HepG2 (cell line): ENCODE results near the gene SLC25A23. TPM values are rescaled to one million over a fixed set of nuclear protein-coding genes. Genes with fewer than 3 reads are reported as not detected.

Source experiments
- AGO1 ChIP-seq: fragments of 200-400 bp; formaldehyde crosslinking; IDR thresholded peaks from 2 replicates; pipeline ENCODE4 v1.6.1; 2017; ENCODE audit warnings: mild to moderate bottlenecking, low read depth, low read length, moderate library complexity; ENCODE audit not compliant: poor library complexity, severe bottlenecking
- ARNT2 ChIP-seq: sonication (generic); formaldehyde crosslinking; IDR thresholded peaks from 2 replicates; pipeline ENCODE4 v1.8.0; 2022; ENCODE audit warnings: mild to moderate bottlenecking, low read depth, missing genetic modification reagents, moderate library complexity
- BCLAF1 ChIP-seq: fragments of 450-650 bp; IDR thresholded peaks from 2 replicates; pipeline ENCODE4 v1.6.1; 2017; ENCODE audit warnings: mild to moderate bottlenecking
- FOXM1 ChIP-seq: sonication (generic); formaldehyde crosslinking; IDR thresholded peaks from 2 replicates; pipeline ENCODE4 v1.5.0; 2020; ENCODE audit warnings: missing genetic modification reagents
- IKZF4 ChIP-seq: sonication (generic); formaldehyde crosslinking; IDR thresholded peaks from 2 replicates; pipeline ENCODE4 v1.5.1; 2020; ENCODE audit warnings: borderline replicate concordance, mild to moderate bottlenecking, low read depth, missing genetic modification reagents; ENCODE audit errors: not compliant biosample characterization
- JDP2 ChIP-seq: sonication (generic); formaldehyde crosslinking; IDR thresholded peaks from 2 replicates; pipeline ENCODE4 v1.8.1; 2022; ENCODE audit warnings: missing genetic modification reagents, borderline replicate concordance
- KDM2A ChIP-seq: sonication (generic); formaldehyde crosslinking; IDR thresholded peaks from 2 replicates; pipeline ENCODE4 v1.4.0; 2020; ENCODE audit warnings: low read depth, missing genetic modification reagents, borderline replicate concordance
- MED8 ChIP-seq: sonication (generic); formaldehyde crosslinking; IDR thresholded peaks from 2 replicates; pipeline ENCODE4 v1.8.1; 2023; ENCODE audit warnings: mild to moderate bottlenecking, missing genetic modification reagents; ENCODE audit not compliant: insufficient replicate concordance
- MEF2D ChIP-seq: sonication (generic); formaldehyde crosslinking; IDR thresholded peaks from 2 replicates; pipeline ENCODE4 v1.5.1; 2020; ENCODE audit warnings: mild to moderate bottlenecking, missing genetic modification reagents
- POLR2A ChIP-seq, 2 experiments: IDR thresholded peaks; 2 replicates each; pipeline ENCODE4 v1.6.1; 2011; ENCODE audit warnings: low read depth in 2 of 2, low read length in 2 of 2, mild to moderate bottlenecking in 1 of 2, moderate library complexity in 1 of 2; ENCODE audit not compliant: insufficient read depth in 1 of 2
- RBM22 ChIP-seq: fragments of 200-400 bp; formaldehyde crosslinking; optimal IDR thresholded peaks from 2 replicates; pipeline ENCODE3; 2017; ENCODE audit warnings: mild to moderate bottlenecking, low read length, moderate library complexity
- RELA ChIP-seq: sonication (generic); formaldehyde crosslinking; IDR thresholded peaks from 2 replicates; pipeline ENCODE4 v1.4.0; 2020; ENCODE audit warnings: missing genetic modification reagents
- SIN3A ChIP-seq: IDR thresholded peaks from 2 replicates; pipeline ENCODE4 v1.6.1; 2011; ENCODE audit warnings: low read depth, mild to moderate bottlenecking, control low read depth, low read length, borderline replicate concordance
- SOX6 ChIP-seq, 2 experiments: fragments of 450-650 bp in 1 of 2; sonication (generic) in 1 of 2; formaldehyde crosslinking in 1 of 2; IDR thresholded peaks; 2 replicates each; pipeline versions ENCODE4 v1.4.0 to v1.6.1; 2017 to 2020; ENCODE audit warnings: antibody characterized with exemption in 1 of 2, mild to moderate bottlenecking in 1 of 2, missing genetic modification reagents in 1 of 2
- SP140L ChIP-seq: sonication (generic); formaldehyde crosslinking; IDR thresholded peaks from 2 replicates; pipeline ENCODE4 v1.4.0; 2020; ENCODE audit warnings: missing genetic modification reagents, borderline replicate concordance
- TERF1 ChIP-seq: sonication (generic); formaldehyde crosslinking; IDR thresholded peaks from 2 replicates; pipeline ENCODE4 v1.8.0; 2022; ENCODE audit warnings: mild to moderate bottlenecking, missing genetic modification reagents, moderate library complexity
- THAP11 ChIP-seq: IDR thresholded peaks from 2 replicates; pipeline ENCODE4 v1.6.1; 2016; ENCODE audit warnings: missing biosample characterization, missing genetic modification reagents
- TIGD3 ChIP-seq: sonication (generic); formaldehyde crosslinking; IDR thresholded peaks from 2 replicates; pipeline ENCODE4 v1.5.1; 2020; ENCODE audit warnings: mild to moderate bottlenecking, missing genetic modification reagents, borderline replicate concordance
- TMF1 ChIP-seq: sonication (generic); formaldehyde crosslinking; IDR thresholded peaks from 2 replicates; pipeline ENCODE4 v1.8.1; 2022; ENCODE audit warnings: low read depth, missing genetic modification reagents
- XRCC5 ChIP-seq: fragments of 200-400 bp; formaldehyde crosslinking; optimal IDR thresholded peaks from 2 replicates; pipeline ENCODE3; 2017; ENCODE audit warnings: mild to moderate bottlenecking, low read length
- ZNF501 ChIP-seq: sonication (generic); formaldehyde crosslinking; IDR thresholded peaks from 2 replicates; pipeline ENCODE4 v1.5.1; 2020; ENCODE audit warnings: mild to moderate bottlenecking, moderate library complexity, missing genetic modification reagents
- ZNF598 ChIP-seq: sonication (generic); formaldehyde crosslinking; IDR thresholded peaks from 2 replicates; pipeline ENCODE4 v1.5.1; 2020; ENCODE audit warnings: mild to moderate bottlenecking, missing genetic modification reagents, borderline replicate concordance
- polyA plus RNA-seq, 8 experiments: library from polyadenylated mRNA; depleted of rRNA in 3 of 8; stranded (reverse) in 7 of 8; unstranded in 1 of 8; fragments of >200 nt; fragmentation: Illumina TruSeq in 4 of 8; extraction: Trizol in 4 of 8; gene quantifications; 2 replicates each; pipeline versions ENCODE4 v1.2.1 to v1.2.3, GENCODE V29; 2011 to 2016; ENCODE audit warnings: low read depth in 4 of 8, missing spikeins in 1 of 8, mixed read lengths in 1 of 8; ENCODE audit not compliant: insufficient read depth in 1 of 8
- total RNA-seq, 5 experiments: library from RNA; depleted of rRNA; stranded (reverse); fragments of >200 nt; fragmentation: Illumina TruSeq; extraction: Trizol; gene quantifications; 2 replicates each; pipeline ENCODE4 v1.2.3, GENCODE V29; 2016; ENCODE audit warnings: low read depth in 1 of 5
- TF ChIP-seq, protein P1 (sequence below): sonication (generic); formaldehyde crosslinking; IDR thresholded peaks from 2 replicates; pipeline ENCODE4 v1.4.0; 2020; ENCODE audit warnings: mild to moderate bottlenecking, low read depth, missing genetic modification reagents

The SLC25A23 gene
- total and polyA plus RNA-seq, 2 of the 13 experiments (the other 11 are each of a cell fraction or from before 2014, with no cell fraction given), result 12.4 to 15.2 TPM

DNA sequence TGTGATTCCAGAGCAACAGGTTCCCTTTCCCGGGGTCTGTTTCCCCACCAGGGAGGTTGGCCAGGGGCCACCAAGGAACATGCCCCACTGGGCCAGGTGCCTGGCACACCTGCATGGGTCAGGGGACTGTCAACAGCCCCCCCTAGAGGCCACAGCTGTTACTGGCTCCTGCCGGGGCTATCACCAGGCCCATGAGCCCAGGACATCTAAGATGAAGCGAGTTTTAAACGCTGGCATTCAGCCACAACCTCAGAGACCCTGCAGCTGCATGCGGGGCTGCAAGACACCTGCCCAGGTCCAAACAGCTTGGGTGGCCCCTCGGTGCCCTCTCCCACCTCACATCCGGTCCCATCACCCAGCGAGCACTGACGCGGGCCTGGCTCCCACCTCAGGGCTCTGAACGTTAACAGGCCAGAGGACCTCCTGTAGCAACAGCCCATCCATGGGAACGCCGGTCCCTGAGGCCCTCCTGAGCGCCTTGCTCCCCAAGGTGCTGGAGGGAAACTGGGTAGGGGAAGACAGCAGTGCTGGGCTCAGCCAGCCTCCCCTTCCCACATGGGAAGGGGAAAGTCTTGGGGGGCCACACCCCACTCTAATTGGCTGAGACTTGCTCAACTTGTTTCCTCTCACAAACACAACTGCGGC lies 47.0 kb downstream of the SLC25A23 start (continued):
- no peak for TF ChIP-seq TERF1 (CRISPR knock-in tag)
- TF ChIP-seq KDM2A (CRISPR knock-in tag), result peak; percentile 84
- TF ChIP-seq AGO1, result peak; percentile 70
- TF ChIP-seq, protein P1, sequence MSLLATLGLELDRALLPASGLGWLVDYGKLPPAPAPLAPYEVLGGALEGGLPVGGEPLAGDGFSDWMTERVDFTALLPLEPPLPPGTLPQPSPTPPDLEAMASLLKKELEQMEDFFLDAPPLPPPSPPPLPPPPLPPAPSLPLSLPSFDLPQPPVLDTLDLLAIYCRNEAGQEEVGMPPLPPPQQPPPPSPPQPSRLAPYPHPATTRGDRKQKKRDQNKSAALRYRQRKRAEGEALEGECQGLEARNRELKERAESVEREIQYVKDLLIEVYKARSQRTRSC, result no peak
- no peak for TF ChIP-seq SOX6 (IDR thresholded peaks at IDR 0.05)
- TF ChIP-seq SOX6 (CRISPR knock-in tag; IDR thresholded peaks at IDR 0.05), result no peak
- no peak for TF ChIP-seq RELA (CRISPR knock-in tag)
- peak; percentile 19 for TF ChIP-seq MED8 (CRISPR knock-in tag)
- 0 out of 2 replicates have a peak, but pooled peaks have one; percentile 8 for TF ChIP-seq SIN3A
- peak; percentile 67 for TF ChIP-seq XRCC5
- no peak for TF ChIP-seq TMF1 (CRISPR knock-in tag)
- TF ChIP-seq TIGD3, result no peak
- no peak for TF ChIP-seq ARNT2 (CRISPR knock-in tag)
- TF ChIP-seq THAP11 (CRISPR knock-in tag), result 0 out of 2 replicates have a peak, but pooled peaks have one; percentile 20
- peak; percentile 95 for TF ChIP-seq RBM22
- TF ChIP-seq ZNF598 (CRISPR knock-in tag), result 0 out of 2 replicates have a peak, but pooled peaks have one; percentile 48
- TF ChIP-seq POLR2A (IDR thresholded peaks at IDR 0.05; ENCODE audit: insufficient read depth in 1 of 2, low read depth in 2 of 2, low read length in 2 of 2), result peak in 1 of 2 experiments; percentile 43; a peak in 1 of 4 replicates
- TF ChIP-seq ZNF501 (CRISPR knock-in tag), result no peak
- TF ChIP-seq JDP2, result no peak
- no peak for TF ChIP-seq MEF2D (CRISPR knock-in tag)
- TF ChIP-seq BCLAF1, result no peak
- no peak for TF ChIP-seq SP140L
- TF ChIP-seq FOXM1 (CRISPR knock-in tag), result no peak
- no peak for TF ChIP-seq IKZF4 (CRISPR knock-in tag)
